ENCODE data around the gene GPR151.

The GPR151 gene

GRCh38 chr5:146490089-146490843, 25.7 kb downstream of the GPR151 start:
- peaks cover 80% of the 10 kb centered on the region for H3K36me3 ChIP-seq
- no peak for TF ChIP-seq Cebpa-rat (IDR thresholded peaks at IDR 0.05)
- no peaks in the 10 kb centered on the region for H3K4me1 ChIP-seq
- no peak overlapping the region for H3K9ac ChIP-seq
- H4K20me1 ChIP-seq: peaks cover 11% of the 10 kb centered on the region; the same call in 1 of the 2 replicates
- no peaks in the 10 kb centered on the region for H3K9me3 ChIP-seq
- no peak overlapping the region for H3K27ac ChIP-seq
- H3K4me2 ChIP-seq: no peak overlapping the region
- no peak overlapping the region for H3K4me3 ChIP-seq
- H3K27me3 ChIP-seq: no peaks in the 10 kb centered on the region

- Histone ChIP-seq H3K9ac (no peak overlapping the region), H3K4me1 (no peaks in the 10 kb centered on the region), H3K36me3 (peaks cover 88% of the 10 kb centered on the region), H3K4me3 (no peak overlapping the region), H3K27ac (no peak overlapping the region), H3K27me3 (no peaks in the 10 kb centered on the region), H4K20me1 (0 out of 2 replicates have a peak, but pooled peaks cover 4% of the 10 kb centered on the region), H3K4me2 (no peak overlapping the region), H3K9me3 (no peaks in the 10 kb centered on the region)
- TF ChIP-seq Cebpa-rat (IDR thresholded peaks at IDR 0.05): no peak
Observed at GRCh38 chr5:146484714-146485391, 31.1 kb downstream of the GPR151 start.

- Histone ChIP-seq H4K20me1 (peaks cover 9% of the 10 kb centered on the region; the same call in 1 of the 2 replicates), H3K27ac (no peak overlapping the region), H3K4me2 (no peak overlapping the region), H3K4me1 (no peaks in the 10 kb centered on the region), H3K27me3 (no peaks in the 10 kb centered on the region), H3K9me3 (no peaks in the 10 kb centered on the region), H3K4me3 (no peak overlapping the region), H3K36me3 (peaks cover 85% of the 10 kb centered on the region), H3K9ac (no peak overlapping the region)
- TF ChIP-seq Cebpa-rat (IDR thresholded peaks at IDR 0.05): no peak
Observed at GRCh38 chr5:146482775-146483174, 33.2 kb downstream of the GPR151 start.

GRCh38 chr5:146475906-146476305, 40.1 kb downstream of the GPR151 start:
- Histone ChIP-seq H3K4me3 (no peak overlapping the region), H4K20me1 (peaks cover 64% of the 10 kb centered on the region), H3K9ac (no peak overlapping the region), H3K9me3 (no peaks in the 10 kb centered on the region), H3K27ac (no peak overlapping the region), H3K4me2 (no peak overlapping the region), H3K4me1 (no peaks in the 10 kb centered on the region; the same call in 1 of the 2 replicates), H3K27me3 (no peaks in the 10 kb centered on the region), H3K36me3 (peaks cover 90% of the 10 kb centered on the region)
- no peak for TF ChIP-seq Cebpa-rat (IDR thresholded peaks at IDR 0.05)

- peaks cover 92% of the 10 kb centered on the region for H3K36me3 ChIP-seq
Observed at GRCh38 chr5:146475190-146475780, 40.7 kb downstream of the GPR151 start.

GRCh38 chr5:146474065-146474464, 41.9 kb downstream of the GPR151 start:
- Histone ChIP-seq H3K4me1 (no peaks in the 10 kb centered on the region; the same call in 1 of the 2 replicates), H3K36me3 (peaks cover 92% of the 10 kb centered on the region), H3K9me3 (no peaks in the 10 kb centered on the region), H3K27me3 (no peaks in the 10 kb centered on the region), H4K20me1 (peaks cover 65% of the 10 kb centered on the region), H3K9ac (no peak overlapping the region), H3K27ac (no peak overlapping the region), H3K4me2 (no peak overlapping the region), H3K4me3 (no peak overlapping the region)
- TF ChIP-seq Cebpa-rat (IDR thresholded peaks at IDR 0.05): no peak

More at GRCh38 chr5:146475190-146475780, 40.7 kb downstream of the GPR151 start:
- Histone ChIP-seq H3K9me3 (no peaks in the 10 kb centered on the region), H4K20me1 (peaks cover 60% of the 10 kb centered on the region), H3K4me2 (no peak overlapping the region), H3K4me1 (no peaks in the 10 kb centered on the region; the same call in 1 of the 2 replicates), H3K9ac (no peak overlapping the region), H3K27me3 (no peaks in the 10 kb centered on the region), H3K27ac (no peak overlapping the region), H3K4me3 (no peak overlapping the region)
- TF ChIP-seq Cebpa-rat (IDR thresholded peaks at IDR 0.05): no peak

GRCh38 chr5:146467760-146468159, 48.2 kb downstream of the GPR151 start:
- H3K4me1 ChIP-seq: no peaks in the 10 kb centered on the region
- H3K9me3 ChIP-seq: no peaks in the 10 kb centered on the region
- TF ChIP-seq Cebpa-rat (IDR thresholded peaks at IDR 0.05): no peak
- no peaks in the 10 kb centered on the region for H3K27me3 ChIP-seq
- H3K4me3 ChIP-seq: no peak overlapping the region
- H3K9ac ChIP-seq: no peak overlapping the region
- no peak overlapping the region for H3K27ac ChIP-seq
- peaks cover 71% of the 10 kb centered on the region for H4K20me1 ChIP-seq
- no peak overlapping the region for H3K4me2 ChIP-seq
- peaks cover 81% of the 10 kb centered on the region for H3K36me3 ChIP-seq

GRCh38 chr5:146466521-146467349, 49.3 kb downstream of the GPR151 start:
- no peak for TF ChIP-seq Cebpa-rat (IDR thresholded peaks at IDR 0.05)
- no peaks in the 10 kb centered on the region for H3K9me3 ChIP-seq
- H3K9ac ChIP-seq: no peak overlapping the region
- peaks cover 77% of the 10 kb centered on the region for H3K36me3 ChIP-seq
- H3K4me1 ChIP-seq: no peaks in the 10 kb centered on the region
- peaks cover 80% of the 10 kb centered on the region for H4K20me1 ChIP-seq
- H3K4me3 ChIP-seq: no peak overlapping the region
- H3K27me3 ChIP-seq: no peaks in the 10 kb centered on the region
- H3K27ac ChIP-seq: no peak overlapping the region
- no peak overlapping the region for H3K4me2 ChIP-seq

GRCh38 chr5:146463446-146463845, 52.5 kb downstream of the GPR151 start:
- H3K4me3 ChIP-seq: no peak overlapping the region
- H3K36me3 ChIP-seq: peaks cover 84% of the 10 kb centered on the region
- no peak for TF ChIP-seq Cebpa-rat (IDR thresholded peaks at IDR 0.05)
- no peak overlapping the region for H3K4me2 ChIP-seq
- no peak overlapping the region for H3K9ac ChIP-seq
- no peaks in the 10 kb centered on the region for H3K27me3 ChIP-seq
- no peak overlapping the region for H3K27ac ChIP-seq
- H4K20me1 ChIP-seq: peaks cover 100% of the 10 kb centered on the region
- H3K4me1 ChIP-seq: no peaks in the 10 kb centered on the region
- H3K9me3 ChIP-seq: no peaks in the 10 kb centered on the region
